GM18508 (cell line): ENCODE results near the gene CDC123.
"Not testable (repeated sequence)": the region's sequence is repeated elsewhere in the genome, so short reads cannot be mapped to it uniquely, and the experiment has no call there.

Experiments used
- ATAC-seq: cut with Tn5 transposase; IDR thresholded peaks from one replicate; pipeline ENCODE4 v1.9.1; 2021; ENCODE audit warnings: moderate number of reproducible peaks; ENCODE audit not compliant: insufficient read depth, unreplicated experiment

Gene CDC123, protein sequence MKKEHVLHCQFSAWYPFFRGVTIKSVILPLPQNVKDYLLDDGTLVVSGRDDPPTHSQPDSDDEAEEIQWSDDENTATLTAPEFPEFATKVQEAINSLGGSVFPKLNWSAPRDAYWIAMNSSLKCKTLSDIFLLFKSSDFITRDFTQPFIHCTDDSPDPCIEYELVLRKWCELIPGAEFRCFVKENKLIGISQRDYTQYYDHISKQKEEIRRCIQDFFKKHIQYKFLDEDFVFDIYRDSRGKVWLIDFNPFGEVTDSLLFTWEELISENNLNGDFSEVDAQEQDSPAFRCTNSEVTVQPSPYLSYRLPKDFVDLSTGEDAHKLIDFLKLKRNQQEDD

DNA sequence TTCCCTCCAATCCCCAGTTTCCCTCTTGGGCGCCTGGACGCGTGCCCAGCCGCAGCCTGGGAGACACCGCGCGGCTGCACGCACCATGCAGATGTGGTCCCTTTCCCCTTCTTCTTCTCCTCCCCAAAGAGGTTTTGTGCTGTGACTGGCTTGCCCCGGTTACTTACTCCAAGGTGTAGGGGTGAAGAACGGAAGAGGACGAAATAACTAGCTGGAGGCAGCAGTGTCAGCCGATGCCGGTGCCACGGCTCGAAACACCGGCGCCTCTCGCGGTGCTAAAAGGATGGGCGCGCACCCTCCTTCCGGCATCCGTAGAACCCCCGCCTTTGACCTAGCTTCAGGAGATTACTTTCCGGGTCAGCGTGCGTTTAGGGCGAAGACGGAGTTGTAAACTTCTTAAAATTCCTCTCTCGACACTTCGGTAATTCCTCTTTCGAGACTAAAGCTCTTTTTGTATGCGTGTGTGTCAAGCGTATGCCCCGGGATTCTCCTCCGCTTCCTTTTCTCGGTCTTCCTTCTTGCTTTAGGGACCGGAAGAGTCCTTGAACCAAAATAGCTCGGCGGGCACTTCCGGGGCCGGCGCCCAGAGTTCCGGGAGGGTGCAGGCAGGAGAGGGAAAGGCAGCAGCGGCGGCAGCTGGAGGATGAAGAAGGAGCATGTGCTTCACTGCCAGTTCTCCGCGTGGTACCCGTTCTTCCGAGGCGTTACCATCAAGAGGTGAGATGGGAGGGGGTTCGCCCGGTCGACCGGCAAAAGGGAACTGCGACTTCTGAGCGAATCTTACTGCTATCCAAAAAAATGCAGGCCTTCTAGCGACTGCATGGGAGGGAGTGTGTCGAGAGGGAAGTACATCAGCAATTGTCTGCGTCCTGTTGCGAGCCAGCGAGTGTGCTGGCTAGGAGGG, at the start of gene CDC123, which contains the start of gene NUDT5:
Gene CDC123, plus strand, starts transcription at position 586 of the 904 bp plus-strand sequence. Its CDS starts 58 bp downstream, at position 644.
Gene NUDT5, minus strand, starts transcription at position 289 of the 904 bp plus-strand sequence. CDS start 9,600 bp downstream, outside the sequence.
- peak; percentile 53 for ATAC-seq

DNA sequence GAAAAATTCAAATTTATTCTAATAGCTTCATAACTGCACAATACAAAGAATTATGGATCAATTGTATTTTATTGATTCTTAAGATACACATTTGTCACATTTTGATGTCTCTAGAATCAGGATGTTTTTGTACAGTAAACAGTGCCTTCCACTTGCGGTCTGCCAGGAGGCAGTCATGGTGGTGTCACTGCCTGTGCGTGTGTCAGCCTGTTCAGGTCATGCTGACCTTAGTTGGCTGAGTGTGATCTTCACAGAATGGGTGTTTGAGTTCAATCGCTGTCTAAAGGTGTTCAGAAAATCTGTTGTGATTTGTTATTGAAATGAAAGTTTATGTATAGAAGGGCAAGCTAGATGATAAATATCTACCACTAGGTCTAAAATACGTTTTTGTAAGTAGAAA, 45.8 kb upstream of the CDC123 start:
- ATAC-seq, result no peak

DNA sequence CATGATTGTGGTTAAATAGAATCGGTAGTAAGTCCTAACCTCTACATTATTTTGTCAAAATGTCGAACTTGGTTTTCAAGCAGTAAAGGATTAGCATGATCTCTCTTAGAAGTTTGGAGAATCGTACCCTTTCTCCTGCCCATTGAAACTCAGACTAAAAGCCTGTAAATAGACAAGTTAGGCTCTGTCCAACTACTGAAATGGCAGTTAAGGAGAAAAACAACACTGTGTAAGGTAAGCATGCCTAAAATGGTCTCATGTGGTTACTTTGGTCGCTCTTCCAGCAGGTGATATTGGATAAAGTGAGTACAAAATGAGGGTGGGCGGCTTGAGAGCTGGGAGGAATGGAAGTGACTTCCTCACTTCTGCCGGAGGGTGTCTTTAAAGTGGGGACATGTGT, 41.5 kb upstream of the CDC123 start:
- no peak for ATAC-seq

DNA sequence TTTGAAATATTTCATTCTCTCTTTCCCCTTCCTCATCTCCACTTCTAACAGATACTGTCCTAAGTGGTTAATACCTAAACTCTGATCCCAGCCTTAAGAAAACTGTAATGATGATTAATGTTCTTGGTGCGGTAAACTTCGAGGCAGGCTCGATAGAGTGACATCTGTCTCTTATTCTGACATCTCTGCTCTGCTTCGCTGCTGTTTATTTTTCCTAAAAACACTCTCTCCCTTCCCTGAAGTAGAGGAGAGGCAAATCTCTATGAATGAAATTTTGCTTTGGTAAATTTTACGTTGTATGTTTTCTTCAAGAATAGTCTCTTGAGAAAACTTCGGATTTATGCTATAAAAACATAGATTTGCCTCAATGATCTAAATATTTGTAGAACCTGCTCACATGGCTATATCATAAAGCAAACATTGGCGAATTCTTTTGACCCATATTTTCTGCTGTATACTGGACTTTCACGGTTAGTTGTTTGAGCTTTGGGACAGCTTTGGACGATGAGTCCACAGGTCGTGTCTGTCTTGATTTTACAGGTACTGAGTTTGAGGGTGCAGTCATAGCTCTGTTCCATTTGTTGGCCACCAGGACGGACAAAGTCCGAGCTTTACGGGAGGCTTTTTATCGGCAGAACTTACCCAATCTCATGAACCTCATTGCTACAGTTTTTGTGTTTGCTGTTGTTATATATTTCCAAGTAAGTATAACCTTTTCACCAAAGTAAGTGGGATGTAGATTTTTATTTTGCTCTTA, 39.4 kb upstream of the CDC123 start:
- no peak for ATAC-seq

DNA sequence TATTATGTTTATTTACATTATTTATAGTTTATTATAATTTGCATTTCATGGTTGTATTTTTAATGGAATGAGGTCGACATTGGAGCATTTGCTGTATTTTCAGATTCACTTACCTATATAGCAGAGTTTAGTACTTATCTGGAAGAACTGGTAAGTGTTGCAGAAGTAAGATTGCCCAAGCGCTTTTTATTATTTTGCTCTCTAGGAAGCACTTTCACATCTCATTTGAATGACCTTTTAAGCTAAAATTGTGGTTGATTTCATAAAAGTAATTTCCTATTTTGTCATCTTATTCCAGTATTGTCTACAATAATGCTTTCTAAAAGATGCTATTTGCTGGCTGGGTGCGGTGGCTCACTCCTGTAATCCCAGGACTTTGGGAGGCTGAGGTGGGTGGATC, 37.9 kb upstream of the CDC123 start:
- ATAC-seq, result no peak

DNA sequence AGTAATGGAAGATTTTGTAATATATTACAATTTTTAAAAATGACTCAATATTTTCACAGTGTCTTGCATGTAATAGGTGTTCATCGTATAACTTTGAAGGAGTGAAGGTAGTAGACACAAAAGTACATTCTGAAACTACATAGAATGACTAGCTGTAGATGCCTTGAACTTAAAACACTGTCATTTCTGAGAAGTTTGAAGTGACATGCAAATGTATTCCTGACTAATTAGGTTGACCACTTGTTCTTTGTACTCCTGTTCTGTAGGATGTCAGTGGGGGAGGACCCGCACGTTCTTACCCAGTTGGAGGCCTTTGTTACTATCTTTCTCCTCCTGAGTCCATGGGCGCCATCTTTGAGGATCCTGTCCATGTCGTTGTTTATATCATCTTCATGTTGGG, 35.3 kb upstream of the CDC123 start:
- no peak for ATAC-seq

DNA sequence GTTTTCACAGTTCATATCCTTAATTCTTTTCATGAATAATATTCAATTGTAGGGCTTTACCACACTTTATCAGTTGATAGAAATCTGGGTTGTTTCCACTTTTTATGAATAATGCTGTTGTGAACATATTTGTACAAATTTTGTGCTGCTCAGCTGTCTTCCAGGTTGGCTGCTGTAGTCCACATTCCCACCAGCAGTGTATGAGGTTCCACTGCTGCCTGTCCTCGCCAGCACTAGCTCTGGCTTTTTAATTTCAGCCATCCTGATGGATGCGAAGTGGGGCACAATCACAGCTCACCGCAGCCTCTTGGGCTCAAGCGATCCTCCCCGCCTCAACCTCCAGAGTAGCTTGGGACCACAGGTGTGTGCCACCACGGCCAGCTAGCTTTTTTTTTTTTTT, 33.1 kb upstream of the CDC123 start:
- no peak for ATAC-seq

DNA sequence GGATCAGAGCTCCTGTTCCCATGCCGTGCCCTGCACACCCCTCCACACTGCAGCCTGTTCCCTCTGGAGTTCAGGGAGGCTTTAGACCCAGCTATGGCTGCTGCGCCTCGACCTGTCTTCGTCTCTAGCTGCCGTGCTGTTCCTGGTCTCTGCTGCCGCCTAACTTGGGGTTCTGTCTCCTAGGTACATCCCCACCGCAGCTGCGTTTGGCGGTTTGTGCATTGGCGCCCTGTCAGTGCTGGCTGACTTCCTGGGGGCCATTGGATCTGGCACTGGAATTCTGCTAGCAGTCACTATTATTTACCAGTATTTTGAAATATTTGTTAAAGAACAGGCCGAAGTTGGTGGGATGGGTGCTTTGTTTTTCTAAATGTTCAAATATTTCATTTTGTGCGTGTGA, 31.9 kb upstream of the CDC123 start:
- no peak for ATAC-seq

DNA sequence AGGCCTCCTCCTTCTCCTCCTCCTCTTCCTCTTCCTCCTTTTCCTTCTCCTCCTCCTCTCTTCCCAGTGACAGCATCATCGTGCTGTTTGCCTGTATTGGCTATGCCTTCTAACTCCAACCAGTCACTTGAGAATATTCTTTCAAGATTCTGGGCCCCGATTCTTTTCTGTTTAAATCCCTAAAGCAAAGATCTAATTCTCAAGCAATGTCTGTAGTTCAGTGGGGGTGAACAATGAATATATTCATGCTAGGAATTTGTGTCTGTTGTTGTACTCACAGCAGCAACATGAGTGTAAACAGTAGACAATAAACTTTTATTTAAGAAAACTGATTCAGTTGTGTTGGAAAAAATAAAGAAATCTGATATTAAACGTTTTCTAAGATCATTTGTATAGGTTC, 31.0 kb upstream of the CDC123 start:
- ATAC-seq, result no peak

DNA sequence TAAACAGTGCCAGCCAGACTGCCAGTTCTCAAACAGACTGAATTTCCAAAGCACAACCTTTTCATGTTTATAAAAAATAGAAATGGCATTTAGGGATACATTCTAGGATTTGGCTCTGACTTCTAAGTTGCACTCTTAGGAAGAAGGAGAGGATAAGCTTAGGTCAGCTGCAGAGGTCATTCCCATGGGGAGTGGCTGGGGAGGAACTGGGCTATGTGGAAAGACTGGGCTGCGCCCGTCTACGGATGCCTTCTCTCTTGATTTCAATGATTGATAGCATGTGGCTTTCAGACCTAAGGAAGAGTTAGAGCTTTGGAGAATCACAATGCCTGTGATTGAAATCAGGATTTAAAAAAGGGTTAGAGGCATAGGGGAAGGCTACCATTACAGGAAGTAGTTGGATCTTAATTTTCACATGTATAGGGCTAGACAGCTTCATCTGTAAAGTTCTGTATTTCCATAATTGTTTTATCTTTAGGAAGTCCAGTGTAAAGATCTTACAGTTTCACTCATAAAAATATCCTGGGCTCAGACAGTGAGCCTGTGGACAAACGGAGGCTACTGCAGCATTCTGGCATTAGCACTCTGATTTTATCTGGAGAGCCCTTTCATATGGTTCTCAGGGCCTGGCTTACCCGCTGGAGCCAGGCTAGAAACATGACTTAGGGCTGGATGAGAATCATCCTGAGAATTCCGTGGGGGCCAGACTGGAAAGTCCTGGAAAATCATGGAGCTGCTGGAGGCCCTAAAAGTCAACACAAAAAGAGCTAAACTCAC, 29.8 kb upstream of the CDC123 start:
- ATAC-seq, result no peak

DNA sequence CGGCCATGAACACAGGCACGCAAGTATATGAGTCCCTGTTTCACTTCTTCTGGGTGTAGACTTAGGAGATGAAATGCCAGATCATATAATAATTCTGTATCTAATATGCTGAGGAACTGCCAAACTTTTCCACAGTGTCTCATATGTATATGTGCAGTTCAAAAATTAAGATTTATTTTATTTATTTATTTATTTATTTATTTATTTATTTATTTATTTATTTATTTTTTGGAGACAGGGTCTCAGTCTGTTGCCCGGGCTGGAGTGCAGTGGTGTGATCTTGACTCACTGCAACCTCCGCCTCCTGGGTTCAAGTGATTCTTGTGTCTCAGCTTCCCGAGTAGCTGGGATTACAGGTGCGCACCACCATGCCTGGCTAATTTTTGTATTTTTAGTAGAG, 24.5 kb upstream of the CDC123 start:
- ATAC-seq, result not testable (repeated sequence)

DNA sequence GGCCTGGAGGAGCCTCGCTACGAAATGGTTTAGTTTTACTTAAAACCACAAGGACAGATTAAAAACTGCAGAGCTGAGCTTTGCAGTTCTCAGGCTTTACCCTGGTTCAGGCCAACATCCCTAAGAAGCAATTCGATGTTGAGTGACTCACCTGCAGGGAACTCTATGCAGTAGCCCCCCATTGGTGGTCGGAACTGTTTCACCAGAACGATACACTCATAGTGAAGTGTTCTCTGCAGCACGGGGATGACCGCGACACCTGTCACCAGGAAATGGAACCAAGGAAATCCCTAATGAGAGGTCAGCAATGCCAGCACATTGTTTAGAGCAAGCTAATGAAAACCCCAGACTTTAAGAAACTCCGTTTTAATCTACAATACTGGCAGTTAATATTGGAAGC, 18.3 kb upstream of the CDC123 start:
- ATAC-seq, result no peak

DNA sequence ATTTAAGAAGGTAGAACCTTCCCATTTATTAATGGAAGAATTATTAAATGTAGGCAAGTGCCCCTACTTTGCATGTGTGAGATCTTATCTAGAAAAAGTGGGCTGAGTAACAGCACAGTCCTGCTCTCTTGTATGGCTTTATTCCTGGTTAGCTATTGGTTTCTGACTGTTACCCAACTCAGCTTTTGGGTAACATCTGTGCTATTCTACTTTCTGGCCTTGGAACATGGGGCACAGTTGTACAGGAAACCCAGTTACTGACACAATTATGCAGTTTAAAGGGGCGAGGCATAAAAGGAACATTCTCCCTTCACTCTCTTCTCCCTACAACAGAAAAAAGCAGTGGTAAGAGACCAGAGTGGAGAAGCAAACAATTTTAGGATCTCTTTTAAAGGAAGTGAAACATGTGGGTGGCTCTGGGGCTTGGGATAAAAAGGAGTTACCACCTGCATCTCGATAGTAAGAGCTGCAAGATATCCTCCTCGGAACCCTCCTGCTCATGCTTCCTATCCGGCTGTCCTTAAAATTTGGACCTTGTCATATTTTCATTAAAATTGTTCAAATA, 16.3 kb upstream of the CDC123 start:
- no peak for ATAC-seq

DNA sequence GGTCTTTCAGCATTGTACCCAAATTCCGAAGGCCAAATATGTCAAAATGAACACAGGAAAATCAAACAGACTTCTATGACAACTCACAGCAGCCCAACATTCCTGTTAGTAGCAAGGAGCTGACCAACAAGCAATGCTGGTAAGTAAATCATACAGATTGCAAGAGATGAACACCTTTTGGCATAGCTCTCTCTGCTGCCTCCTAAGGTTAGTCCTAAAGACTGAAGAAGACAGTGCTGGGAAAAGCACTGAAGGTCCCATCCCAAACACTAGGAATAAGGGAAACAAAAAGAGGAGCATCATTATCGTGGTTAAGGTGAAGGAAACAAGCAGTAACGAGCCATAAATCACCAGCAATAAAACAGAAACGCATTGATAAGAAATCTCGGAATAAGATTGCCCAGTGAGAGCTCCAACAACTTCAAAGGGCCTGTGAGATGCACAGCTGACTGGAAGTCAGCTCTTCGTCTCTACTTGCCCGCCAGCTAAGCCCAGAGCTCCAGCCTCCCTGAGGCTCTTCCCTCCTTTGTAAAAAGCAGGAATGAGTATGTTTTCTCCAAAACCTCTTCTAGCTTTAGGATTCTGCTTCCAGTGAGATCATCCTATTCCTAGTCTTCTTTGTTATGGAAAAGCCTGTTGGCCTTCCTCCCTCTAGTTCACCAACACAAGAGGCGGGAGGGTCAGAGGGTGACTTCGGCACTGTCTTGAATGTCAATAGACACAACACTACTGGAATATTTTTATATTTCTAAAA, 15.6 kb upstream of the CDC123 start:
- ATAC-seq, result no peak

DNA sequence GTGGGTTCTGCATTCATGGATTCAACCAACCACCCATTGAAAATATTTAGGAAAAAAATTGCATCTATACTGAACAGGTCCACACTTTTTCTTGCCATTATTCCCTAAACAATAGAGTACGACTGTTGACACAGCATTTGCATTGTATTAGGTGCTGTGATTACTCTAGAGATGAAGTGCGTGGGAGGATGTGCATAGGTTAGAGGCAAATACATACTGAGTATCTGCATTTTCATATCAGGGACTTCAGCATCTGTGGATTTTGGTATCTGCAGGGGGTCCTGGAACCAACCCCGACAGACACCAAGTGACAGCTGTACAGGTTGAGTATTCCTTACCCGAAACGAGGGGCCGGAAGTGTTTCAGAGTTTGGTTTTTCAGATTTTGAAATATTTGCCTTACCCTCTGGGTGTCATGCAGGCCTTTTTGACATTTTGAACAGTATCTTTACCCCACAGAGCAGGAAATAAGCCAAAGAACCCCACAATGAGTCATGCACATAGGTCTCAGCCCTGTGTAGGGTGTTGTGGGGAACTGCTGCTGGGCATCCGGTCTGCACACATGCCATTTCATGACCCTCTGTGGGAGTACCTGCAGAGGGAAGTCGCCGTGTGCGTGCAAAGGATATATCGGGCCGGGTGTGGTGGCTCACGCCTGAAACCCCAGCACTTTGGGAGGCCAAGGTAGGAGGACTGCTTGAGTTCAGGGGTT, 14.8 kb upstream of the CDC123 start:
- peak; percentile 63 for ATAC-seq

DNA sequence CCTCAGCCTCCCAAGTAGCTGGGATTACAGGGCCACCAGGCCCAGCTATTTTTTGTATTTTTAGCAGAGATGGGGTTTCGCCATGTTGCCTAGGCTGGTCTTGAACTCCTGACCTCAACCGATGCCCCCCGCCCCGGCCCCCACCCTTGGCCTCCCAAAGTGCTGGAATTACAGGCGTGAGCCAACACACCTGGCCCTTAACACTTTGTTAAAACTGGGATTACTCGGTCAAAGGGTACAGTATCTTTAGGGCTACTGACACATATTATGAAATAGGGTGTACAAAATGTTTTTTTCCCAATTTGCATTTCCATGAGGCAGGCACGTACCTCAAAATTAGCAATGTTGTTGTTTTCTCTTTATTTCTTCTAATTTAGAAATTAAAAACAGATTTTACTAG, 11.8 kb upstream of the CDC123 start:
- ATAC-seq, result no peak

DNA sequence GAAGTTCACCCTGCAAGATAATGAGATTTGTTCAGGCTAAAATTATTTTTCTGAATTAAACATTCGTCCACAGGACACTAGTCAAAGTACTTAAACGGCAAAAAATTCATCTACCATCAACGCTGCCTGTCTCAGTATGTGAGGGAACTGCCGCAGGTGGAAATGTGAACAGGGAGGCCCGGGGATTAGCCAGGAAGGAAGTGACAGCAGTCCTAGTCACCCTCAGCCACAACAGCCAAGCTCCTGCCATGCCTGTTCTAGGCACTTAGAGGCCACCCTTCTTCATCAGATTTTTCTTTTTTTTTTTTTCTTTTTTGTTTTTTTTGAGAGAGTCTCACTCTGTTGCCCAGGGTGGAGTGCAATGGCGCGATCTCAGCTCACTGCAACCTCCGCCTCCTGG, 9.7 kb upstream of the CDC123 start:
- no peak for ATAC-seq

DNA sequence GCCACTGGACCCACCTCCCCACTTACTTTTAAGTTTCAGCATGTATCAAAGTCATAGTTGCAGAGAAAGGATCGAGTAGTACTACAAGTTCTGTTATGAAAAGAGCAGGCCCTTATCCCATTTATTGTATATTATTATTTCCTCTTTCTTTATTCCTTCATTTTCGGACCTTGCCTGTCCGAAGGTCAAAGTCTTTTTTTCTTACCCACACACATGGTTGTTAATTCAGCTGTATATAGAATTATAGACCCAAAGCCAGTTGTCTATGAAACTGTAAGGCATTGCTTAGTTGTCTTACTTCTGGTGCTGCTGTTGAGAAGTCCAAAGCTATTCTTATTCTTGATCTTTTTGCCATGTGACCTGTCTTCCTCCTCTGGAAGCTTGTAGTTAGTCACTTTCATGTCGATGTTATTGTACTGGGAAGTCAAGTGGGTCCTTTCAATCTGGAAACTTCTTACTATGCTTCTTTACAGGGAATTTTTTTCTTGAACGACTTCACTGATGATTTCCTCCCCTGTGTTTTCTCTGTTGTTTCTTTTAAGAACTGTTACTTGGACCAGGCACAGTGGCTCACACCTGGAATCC, 8.6 kb upstream of the CDC123 start:
- ATAC-seq, result no peak
